HTERT RPE-1 (cell line): ENCODE results near the gene GLDN.
"Not testable (repeated sequence)": the region's sequence is repeated elsewhere in the genome, so short reads cannot be mapped to it uniquely, and the experiment has no call there.

ENCODE experiments used
- in situ Hi-C: fragments of 300-500 bp; cut with MboI; formaldehyde crosslinking; loops from 4 replicates; pipeline ENCODE4 v1.14.3; 2020; ENCODE audit warnings: low sequenced_read_pairs

The GLDN gene

DNA sequence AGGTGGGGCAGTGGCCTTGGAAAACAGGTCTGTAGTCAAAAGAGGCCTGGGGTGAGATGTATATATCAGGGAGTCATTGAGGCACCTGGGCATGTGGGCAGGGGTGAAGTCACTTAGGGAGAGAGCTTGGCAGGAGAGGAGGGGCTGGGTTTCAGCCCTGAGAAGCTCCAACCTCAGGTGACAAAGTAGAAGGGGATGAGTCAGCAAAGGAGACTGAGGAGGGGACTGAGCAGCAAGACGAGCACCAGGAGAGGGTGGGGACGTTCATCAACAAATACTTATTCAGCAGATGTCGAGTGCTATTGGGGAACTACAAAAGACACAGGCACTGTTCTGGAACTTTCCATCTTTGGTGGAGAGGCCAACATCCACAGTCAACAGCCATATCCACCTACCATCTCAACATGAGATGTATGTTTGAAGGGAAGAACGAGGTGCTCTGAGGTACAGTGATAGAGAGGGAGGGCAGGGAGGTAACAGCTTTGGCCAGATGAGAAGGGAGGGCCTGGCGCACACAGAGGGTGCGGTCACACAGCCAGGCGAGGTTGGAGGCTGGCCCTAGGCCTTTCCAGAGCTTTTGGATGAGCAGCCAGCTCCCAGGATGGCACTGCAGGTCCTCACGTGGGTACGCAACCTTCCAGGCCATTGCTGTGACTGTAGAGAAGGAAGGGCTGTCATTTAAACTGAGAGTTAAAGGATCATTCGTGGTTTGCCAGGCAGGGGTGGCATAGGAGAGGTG lies 45.7 kb downstream of the GLDN start:
- in situ Hi-C loops, result no loop called here

DNA sequence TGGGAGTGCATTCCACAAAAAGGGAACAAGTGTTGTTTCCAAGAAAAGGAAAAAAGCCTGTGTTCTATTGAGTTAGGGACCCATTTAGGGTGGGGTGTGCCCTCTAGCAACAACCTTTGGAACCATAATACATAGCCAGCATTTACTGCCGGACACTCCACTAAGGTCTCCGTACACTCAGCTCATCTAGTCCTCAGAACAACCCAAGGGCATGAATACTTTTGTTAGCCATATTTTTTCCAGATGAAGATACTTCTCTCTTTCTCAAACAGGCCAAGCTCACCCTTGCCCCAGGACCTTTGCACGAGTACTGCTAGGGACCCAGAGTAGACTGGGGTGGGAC lies 46.2 kb downstream of the GLDN start:
- in situ Hi-C loops, result no loop called here

GRCh38 chr15:51388726-51389125 lies 47.3 kb downstream of the GLDN start:
- in situ Hi-C loops, result no loop called here

DNA sequence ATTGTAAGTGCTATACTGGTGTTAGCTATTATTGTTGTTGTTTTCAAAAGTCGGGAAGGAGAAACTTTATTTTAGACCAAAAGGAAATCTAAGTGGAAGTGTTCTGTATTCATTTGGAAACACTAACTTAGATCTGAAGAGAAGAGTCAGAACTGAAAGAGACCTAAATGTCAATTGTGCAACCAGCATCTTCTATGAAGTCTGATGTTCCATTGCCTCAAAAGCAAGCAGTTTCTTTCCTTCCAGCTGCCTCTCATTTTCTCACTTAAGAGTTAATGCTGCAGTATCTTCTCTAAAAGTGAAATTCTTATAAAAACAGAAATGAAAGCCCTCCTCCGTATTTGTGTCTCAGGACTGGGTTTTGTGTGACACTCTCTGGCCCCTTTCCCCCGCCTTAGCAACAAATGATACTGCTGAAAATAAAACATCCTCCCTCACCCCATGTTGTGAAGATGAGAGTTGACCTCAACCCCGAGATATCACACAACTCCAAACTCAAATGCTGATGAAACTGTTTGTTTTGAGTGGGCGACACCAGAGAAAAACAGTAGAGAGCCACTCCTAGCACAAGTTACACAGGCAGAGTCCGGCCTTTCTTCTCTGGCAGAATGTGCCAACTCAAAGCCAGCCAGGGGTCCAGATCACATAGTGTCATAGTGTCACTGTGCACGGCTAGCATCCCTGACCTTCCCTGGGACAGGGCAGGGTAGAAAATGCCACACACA lies 48.9 kb downstream of the GLDN start:
- in situ Hi-C loops, result no loop called here

- in situ Hi-C loops, result no loop called here
Observed at GRCh38 chr15:51390966-51391422, 49.5 kb downstream of the GLDN start.

- in situ Hi-C loops, result no loop called here
Observed at GRCh38 chr15:51396921-51397320, 55.5 kb downstream of the GLDN start.

GRCh38 chr15:51398626-51399025 lies 57.2 kb downstream of the GLDN start:
- in situ Hi-C loops, result no loop called here

GRCh38 chr15:51401051-51401780 lies 59.8 kb downstream of the GLDN start:
- in situ Hi-C loops, result no loop called here

DNA sequence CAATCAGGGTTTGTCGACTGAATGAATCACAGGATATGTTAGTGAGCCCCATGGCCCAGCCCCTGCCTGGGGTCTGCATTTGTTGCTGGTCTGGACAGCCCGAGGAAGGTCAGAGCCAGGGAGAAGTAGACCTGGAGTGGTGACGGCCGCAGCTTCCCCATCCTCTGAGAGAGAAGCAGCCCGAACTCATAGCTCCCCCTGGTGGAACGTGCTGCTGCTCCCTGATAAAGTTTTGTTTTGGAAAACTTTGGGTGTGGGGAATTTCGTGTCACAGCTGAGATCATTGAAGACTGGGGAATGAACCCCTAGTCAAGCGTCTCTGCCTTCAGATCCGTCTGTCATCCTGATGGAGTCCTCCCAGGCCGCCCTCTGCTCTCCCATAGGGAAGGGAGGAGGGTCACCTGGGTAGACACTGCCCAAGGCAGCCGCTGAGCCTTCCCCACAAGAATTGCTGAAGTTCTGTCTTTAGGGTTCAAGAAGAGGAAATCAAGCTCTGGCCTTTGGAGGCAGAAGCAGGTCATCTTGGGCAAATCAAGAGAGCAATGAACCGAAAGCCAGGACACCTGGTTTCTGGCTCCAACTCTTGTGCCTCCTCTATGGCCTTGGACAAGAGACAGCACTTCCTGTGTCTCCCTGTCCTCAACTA lies 60.5 kb downstream of the GLDN start:
- in situ Hi-C loops, result no loop called here

DNA sequence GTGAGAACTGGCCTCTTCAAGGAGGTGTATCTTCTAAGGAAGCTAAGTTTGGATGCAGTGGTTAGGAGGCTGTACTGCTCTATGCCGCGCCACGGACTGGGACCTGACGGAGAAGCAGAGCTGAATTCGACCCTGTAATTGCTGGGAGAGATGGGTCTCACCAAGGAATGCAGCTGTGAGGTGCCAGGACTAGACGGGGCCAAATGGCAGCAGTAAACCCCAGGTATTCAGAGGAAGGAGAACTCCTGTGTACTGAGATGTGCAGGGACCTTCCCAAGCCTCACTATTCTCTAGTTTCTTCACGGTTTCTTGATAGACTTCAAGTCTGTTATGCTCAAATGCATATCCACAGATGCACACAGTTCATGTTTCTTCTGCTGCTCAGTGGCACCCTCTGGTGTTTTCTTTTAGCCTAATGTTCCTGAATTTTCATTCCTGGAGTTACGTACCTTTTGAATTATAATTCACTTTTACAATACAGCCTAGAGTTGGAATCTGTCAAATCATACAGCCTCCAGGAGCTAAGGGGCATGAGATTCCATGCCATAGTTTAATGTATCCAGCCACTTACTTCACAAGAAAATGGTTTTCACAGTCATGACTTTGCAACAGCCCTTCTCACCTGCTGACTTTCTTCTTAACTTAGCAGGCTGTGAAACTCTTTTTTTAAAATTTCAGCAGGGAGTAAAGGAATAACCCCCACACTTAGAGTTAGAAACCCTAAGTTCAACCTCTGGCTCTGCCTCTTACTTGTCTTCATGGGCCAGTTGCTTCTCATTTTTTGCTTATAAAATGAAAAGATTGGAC lies 61.8 kb downstream of the GLDN start:
- in situ Hi-C loops, result no loop called here

GRCh38 chr15:51403946-51404695 lies 62.7 kb downstream of the GLDN start:
- in situ Hi-C loops, result no loop called here

GRCh38 chr15:51405693-51406523 lies 64.5 kb downstream of the GLDN start:
- in situ Hi-C loops, result no loop called here

DNA sequence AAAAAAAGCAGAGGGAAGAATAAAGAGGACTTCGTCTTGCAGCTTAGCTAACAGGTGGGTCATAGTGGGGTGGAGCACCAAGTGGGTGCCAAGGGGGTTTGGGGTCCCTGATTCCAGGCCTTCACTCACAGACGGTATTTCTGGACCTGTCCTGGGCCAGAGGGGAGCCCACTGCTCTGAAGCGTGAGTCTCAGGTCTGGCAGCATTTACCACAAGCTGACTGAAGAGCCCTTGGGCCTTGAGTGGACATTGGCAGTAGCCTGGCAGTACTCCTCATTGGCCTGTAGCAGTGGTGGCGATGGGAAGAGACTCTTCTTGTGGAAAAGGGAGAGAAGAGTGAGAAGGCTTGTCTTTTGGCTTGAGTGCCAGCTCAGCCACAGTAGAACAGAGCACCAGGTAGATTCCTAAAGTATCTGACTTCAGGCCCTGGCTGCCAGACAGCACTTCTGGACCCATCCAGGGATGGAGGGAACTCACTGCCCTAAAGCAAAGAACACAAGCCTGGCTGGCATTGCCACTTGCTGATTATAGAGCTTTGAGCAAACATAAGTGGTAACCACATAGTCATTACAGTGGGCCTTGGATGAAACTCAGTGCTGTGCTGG lies 72.9 kb downstream of the GLDN start:
- in situ Hi-C loops, result no loop called here

GRCh38 chr15:51416129-51416528 lies 74.7 kb downstream of the GLDN start:
- in situ Hi-C loops, result no loop called here

DNA sequence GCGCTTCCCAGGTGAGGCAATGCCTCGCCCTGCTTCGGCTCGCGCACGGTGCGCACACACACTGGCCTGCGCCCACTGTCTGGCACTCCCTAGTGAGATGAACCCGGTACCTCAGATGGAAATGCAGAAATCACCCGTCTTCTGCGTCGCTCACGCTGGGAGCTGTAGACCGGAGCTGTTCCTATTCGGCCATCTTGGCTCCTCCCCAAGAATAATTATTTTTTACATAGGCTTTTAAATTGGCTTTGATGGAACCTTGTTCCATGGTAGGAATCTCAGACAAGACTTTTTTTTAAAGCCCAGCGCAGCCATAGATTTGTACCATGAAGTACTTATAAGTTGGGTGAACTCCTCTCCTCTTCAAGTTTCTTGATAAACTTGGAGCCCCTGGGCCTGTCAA lies 81.6 kb downstream of the GLDN start:
- in situ Hi-C loops, result not testable (repeated sequence)

DNA sequence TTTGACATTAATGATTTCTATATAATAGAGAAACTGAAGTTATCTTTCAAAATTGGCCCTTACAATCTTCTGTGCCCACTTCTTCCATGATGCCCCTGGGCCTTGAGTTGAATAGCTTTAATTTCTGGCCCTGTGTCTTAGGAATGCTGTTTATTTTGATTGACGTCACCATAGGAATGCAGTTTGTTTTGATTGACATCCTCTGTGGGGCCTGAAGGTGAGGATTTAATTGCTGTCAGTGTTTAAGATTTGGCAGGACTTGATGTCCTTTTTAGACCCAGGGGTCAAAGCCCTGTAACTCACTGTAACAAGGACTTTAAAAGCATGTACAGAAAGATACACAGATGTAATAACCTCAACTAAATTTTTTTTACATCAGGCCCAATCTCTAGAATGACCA lies 83.3 kb downstream of the GLDN start:
- in situ Hi-C loops, result no loop called here

- in situ Hi-C loops, result no loop called here
Observed at GRCh38 chr15:51425517-51426040, 84.1 kb downstream of the GLDN start.

DNA sequence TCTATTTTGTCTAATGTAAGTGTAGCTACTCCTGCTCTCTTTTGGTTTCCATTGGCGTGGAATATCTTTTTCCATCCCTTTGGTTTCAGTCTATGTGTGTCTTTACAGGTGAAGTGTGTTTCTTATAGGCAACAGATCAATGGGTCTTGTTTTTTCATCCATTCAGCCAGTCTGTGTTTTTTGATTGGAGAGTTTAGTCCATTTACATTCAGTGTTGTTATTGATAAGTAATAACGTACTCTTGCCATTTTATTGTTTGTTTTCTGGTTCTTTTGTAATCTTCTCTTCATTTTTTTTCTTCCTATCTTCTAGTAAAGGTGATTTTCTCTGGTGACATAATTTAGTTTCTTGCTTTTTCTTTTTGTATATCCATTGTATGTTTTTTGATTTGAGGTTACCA lies 97.1 kb downstream of the GLDN start:
- in situ Hi-C loops, result no loop called here
